ENCODE results near the gene MAP7. TPM values are rescaled to one million over a fixed set of nuclear protein-coding genes. Genes with fewer than 3 reads are reported as not detected.

Gene MAP7
- total RNA-seq, 2 experiments from 2014 or later, result not detected

DNA sequence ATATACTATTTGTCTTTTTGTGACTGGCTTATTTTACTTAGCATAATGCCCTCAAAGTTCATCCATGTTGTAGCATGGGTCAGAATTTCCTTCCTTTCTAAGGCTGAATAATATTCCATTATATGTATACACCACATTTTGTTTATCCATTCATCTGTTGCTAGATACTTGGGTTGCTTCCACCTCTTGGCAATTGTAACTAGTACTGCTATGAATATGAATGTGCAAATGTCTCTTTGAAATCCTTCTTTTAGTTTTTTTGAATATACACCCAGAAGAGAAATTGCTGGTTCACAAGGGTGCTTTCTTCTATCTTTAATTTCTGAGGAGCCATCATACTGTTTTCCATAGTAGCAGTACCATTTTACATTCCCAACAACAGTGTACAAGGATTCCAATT is 21.3 kb upstream of the MAP7 start:
- Histone ChIP-seq H4K20me1 (ENCODE audit: insufficient read depth, low read length) (no peaks in the 10 kb centered on the region), H3K79me2 (ENCODE audit: insufficient read depth, low read depth, low read length) (no peaks in the 10 kb centered on the region), H3K4me1 (ENCODE audit: insufficient read depth, low read length, poor library complexity, severe bottlenecking) (no peaks in the 10 kb centered on the region), H3K4me3 (ENCODE audit: low read depth, low read length, poor library complexity, severe bottlenecking) (no peak overlapping the region), H3K9me2 (ENCODE audit: insufficient read depth, low read length) (no peaks in the 10 kb centered on the region), H3K4me2 (ENCODE audit: low read length) (no peak overlapping the region), H3K9me3 (ENCODE audit: low read length) (peaks cover 17% of the 10 kb centered on the region), H3K36me3 (ENCODE audit: insufficient read depth, low read length) (peaks cover 53% of the 10 kb centered on the region), H2AFZ (ENCODE audit: low read length) (no peak overlapping the region), H3K27ac (ENCODE audit: low read depth, low read length, poor library complexity, severe bottlenecking) (no peak overlapping the region)
- CTCF ChIA-PET (ENCODE audit: unreplicated experiment), result no interaction called here
- intact Hi-C loops (cut with micrococcal nuclease; ENCODE audit: unreplicated experiment), result no loop called here
- TF ChIP-seq EZH2phosphoT487 (IDR thresholded peaks at IDR 0.05; ENCODE audit: borderline replicate concordance, low read depth, low read length), result no peak
- TF ChIP-seq, protein P1, sequence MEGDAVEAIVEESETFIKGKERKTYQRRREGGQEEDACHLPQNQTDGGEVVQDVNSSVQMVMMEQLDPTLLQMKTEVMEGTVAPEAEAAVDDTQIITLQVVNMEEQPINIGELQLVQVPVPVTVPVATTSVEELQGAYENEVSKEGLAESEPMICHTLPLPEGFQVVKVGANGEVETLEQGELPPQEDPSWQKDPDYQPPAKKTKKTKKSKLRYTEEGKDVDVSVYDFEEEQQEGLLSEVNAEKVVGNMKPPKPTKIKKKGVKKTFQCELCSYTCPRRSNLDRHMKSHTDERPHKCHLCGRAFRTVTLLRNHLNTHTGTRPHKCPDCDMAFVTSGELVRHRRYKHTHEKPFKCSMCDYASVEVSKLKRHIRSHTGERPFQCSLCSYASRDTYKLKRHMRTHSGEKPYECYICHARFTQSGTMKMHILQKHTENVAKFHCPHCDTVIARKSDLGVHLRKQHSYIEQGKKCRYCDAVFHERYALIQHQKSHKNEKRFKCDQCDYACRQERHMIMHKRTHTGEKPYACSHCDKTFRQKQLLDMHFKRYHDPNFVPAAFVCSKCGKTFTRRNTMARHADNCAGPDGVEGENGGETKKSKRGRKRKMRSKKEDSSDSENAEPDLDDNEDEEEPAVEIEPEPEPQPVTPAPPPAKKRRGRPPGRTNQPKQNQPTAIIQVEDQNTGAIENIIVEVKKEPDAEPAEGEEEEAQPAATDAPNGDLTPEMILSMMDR (conservative IDR thresholded peaks at IDR 0.05; ENCODE audit: low read length), result no peak
- BruUV-seq (replicated peaks), result no TSS peak
- DNase-seq (ENCODE audit: low spot score), result no peak
- POLR2A ChIA-PET, result no interaction called here

DNA sequence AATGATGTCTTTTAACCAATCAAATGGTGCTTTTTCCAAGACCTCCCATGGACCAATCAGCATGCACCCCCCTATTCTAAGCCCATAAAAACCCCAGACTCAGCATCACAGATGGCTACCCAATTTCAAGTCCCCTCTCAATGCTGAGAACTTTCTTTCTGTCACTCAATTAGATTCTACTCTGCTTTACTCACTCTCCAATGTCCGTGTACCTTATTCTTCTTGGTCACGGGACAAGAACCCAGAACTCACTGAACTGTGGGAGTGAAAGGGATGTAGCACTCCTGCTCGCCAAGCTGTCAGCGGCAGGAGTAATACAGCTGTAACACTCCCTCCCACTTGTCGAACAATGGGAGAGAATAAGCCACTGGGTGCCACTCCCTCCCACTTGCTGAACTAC is 20.8 kb upstream of the MAP7 start:
- POLR2A ChIA-PET, result no interaction called here

DNA sequence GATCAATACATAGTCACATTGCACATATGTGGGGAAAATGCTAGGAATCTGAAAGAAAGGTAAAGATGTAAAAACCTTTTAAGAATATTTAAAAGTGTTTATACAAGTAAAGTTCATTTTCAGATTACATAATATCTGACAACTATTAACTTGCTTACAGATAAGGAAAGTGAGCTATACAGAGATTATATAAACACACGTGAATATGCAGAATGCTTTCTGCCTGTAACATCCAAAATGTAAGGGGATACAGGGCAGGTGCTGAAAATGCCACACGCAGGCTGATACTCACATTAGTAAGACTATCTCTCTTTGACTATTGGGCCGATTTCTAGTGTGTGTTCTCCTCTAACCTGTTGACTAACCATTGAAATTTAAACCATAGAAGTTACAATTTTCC is 17.9 kb upstream of the MAP7 start:
- no peak overlapping the region for H3K4me2 ChIP-seq (ENCODE audit: low read length)
- ChIA-PET CTCF (ENCODE audit: unreplicated experiment) (no interaction called here), POLR2A (interaction anchor here (1.1 kb wide), 1 partner anchor 205 kb away, joined by 3 read pairs; no protein-coding TSS in a partner anchor)
- peaks cover 17% of the 10 kb centered on the region for H3K9me3 ChIP-seq (ENCODE audit: low read length)
- H3K4me3 ChIP-seq (ENCODE audit: low read depth, low read length, poor library complexity, severe bottlenecking), result no peak overlapping the region
- H4K20me1 ChIP-seq (ENCODE audit: insufficient read depth, low read length), result no peaks in the 10 kb centered on the region
- peaks cover 40% of the 10 kb centered on the region for H3K36me3 ChIP-seq (ENCODE audit: insufficient read depth, low read length)
- intact Hi-C loops (cut with micrococcal nuclease; ENCODE audit: unreplicated experiment), result no loop called here
- no peaks in the 10 kb centered on the region for H3K4me1 ChIP-seq (ENCODE audit: insufficient read depth, low read length, poor library complexity, severe bottlenecking)
- no peaks in the 10 kb centered on the region for H3K79me2 ChIP-seq (ENCODE audit: insufficient read depth, low read depth, low read length)
- TF ChIP-seq, protein P1 (conservative IDR thresholded peaks at IDR 0.05; ENCODE audit: low read length), result no peak
- TF ChIP-seq EZH2phosphoT487 (IDR thresholded peaks at IDR 0.05; ENCODE audit: borderline replicate concordance, low read depth, low read length), result no peak
- H2AFZ ChIP-seq (ENCODE audit: low read length), result no peak overlapping the region
- DNase-seq (ENCODE audit: low spot score), result no peak
- no peaks in the 10 kb centered on the region for H3K9me2 ChIP-seq (ENCODE audit: insufficient read depth, low read length)
- BruUV-seq (replicated peaks), result no TSS peak
- no peak overlapping the region for H3K27ac ChIP-seq (ENCODE audit: low read depth, low read length, poor library complexity, severe bottlenecking)

More for the DNA sequence above, 20.8 kb upstream of the MAP7 start:
- no peak overlapping the region for H3K27ac ChIP-seq (ENCODE audit: low read depth, low read length, poor library complexity, severe bottlenecking)
- peaks cover 53% of the 10 kb centered on the region for H3K36me3 ChIP-seq (ENCODE audit: insufficient read depth, low read length)
- no peaks in the 10 kb centered on the region for H3K4me1 ChIP-seq (ENCODE audit: insufficient read depth, low read length, poor library complexity, severe bottlenecking)
- no peak for TF ChIP-seq EZH2phosphoT487 (IDR thresholded peaks at IDR 0.05; ENCODE audit: borderline replicate concordance, low read depth, low read length)
- TF ChIP-seq, protein P1 (conservative IDR thresholded peaks at IDR 0.05; ENCODE audit: low read length), result no peak
- H3K4me3 ChIP-seq (ENCODE audit: low read depth, low read length, poor library complexity, severe bottlenecking), result no peak overlapping the region
- intact Hi-C loops (cut with micrococcal nuclease; ENCODE audit: unreplicated experiment), result no loop called here
- H3K9me3 ChIP-seq (ENCODE audit: low read length), result peaks cover 17% of the 10 kb centered on the region
- H4K20me1 ChIP-seq (ENCODE audit: insufficient read depth, low read length), result no peaks in the 10 kb centered on the region
- DNase-seq (ENCODE audit: low spot score), result peak; percentile 3
- no peak overlapping the region for H2AFZ ChIP-seq (ENCODE audit: low read length)
- H3K79me2 ChIP-seq (ENCODE audit: insufficient read depth, low read depth, low read length), result no peaks in the 10 kb centered on the region
- CTCF ChIA-PET (ENCODE audit: unreplicated experiment), result no interaction called here
- no peak overlapping the region for H3K4me2 ChIP-seq (ENCODE audit: low read length)
- no TSS peak for BruUV-seq (replicated peaks)
- no peaks in the 10 kb centered on the region for H3K9me2 ChIP-seq (ENCODE audit: insufficient read depth, low read length)
